Measurements from ENCODE around the gene MUCL3. TPM values are rescaled to one million over a fixed set of nuclear protein-coding genes. Genes with fewer than 3 reads are reported as not detected.

Gene MUCL3
- total and polyA plus RNA-seq, 12 donors: under 0.01 to 0.02 TPM; not detected in 10

GRCh38 chr6:30945281-30945680, 4.5 kb downstream of the MUCL3 start:
- no peak for DNase-seq
- H3K9me3 ChIP-seq (replicated peaks in 1 of 3): no peaks in the 10 kb centered on the region
- H3K36me3 ChIP-seq (replicated peaks in 1 of 2): no peaks in the 10 kb centered on the region
- peaks cover 7% of the 10 kb centered on the region for H3K27me3 ChIP-seq
- intact Hi-C loops (cut with DNase I): no loop called here
- WGBS, 4 donors: 71 to 88% (median 80%) methylated on average over 5 of the region's 5 CpGs
- TF ChIP-seq POLR2A (IDR thresholded peaks at IDR 0.05): no peak
- no peak for TF ChIP-seq CTCF (IDR thresholded peaks at IDR 0.05)
- peaks cover 0 to 4% of the 10 kb centered on the region in 2 donors for H3K4me1 ChIP-seq (replicated peaks in 1 of 2)
- H3K27ac ChIP-seq: no peak overlapping the region
- H3K4me3 ChIP-seq: no peak overlapping the region

- DNase-seq: no peak
- WGBS, 4 donors: 75 to 83% (median 80%) methylated on average over 4 of the region's 4 CpGs
- TF ChIP-seq CTCF (IDR thresholded peaks at IDR 0.05) (no peak), POLR2A (IDR thresholded peaks at IDR 0.05) (no peak)
- Histone ChIP-seq H3K27me3 (peaks cover 7% of the 10 kb centered on the region), H3K36me3 (replicated peaks in 1 of 2) (no peaks in the 10 kb centered on the region), H3K4me1 (replicated peaks in 1 of 2) (peaks cover 0 to 4% of the 10 kb centered on the region in 2 donors), H3K4me3 (no peak overlapping the region), H3K9me3 (replicated peaks in 1 of 3) (no peaks in the 10 kb centered on the region), H3K27ac (no peak overlapping the region)
- intact Hi-C loops (cut with DNase I): no loop called here
Measured at GRCh38 chr6:30947231-30947630, 6.5 kb downstream of the MUCL3 start.

- TF ChIP-seq CTCF (IDR thresholded peaks at IDR 0.05): no peak
- TF ChIP-seq POLR2A (IDR thresholded peaks at IDR 0.05): no peak
- intact Hi-C loops (cut with DNase I): no loop called here
- Histone ChIP-seq H3K36me3 (replicated peaks in 1 of 2) (no peaks in the 10 kb centered on the region), H3K4me3 (no peak overlapping the region), H3K4me1 (replicated peaks in 1 of 2) (no peaks in the 10 kb centered on the region), H3K27ac (no peak overlapping the region), H3K9me3 (replicated peaks in 1 of 3) (no peaks in the 10 kb centered on the region), H3K27me3 (no peaks in the 10 kb centered on the region)
- DNase-seq: no peak
- 91 to 95% (median 93%) methylated on average over 6 of the region's 6 CpGs for WGBS, 4 donors
Measured at GRCh38 chr6:30948811-30949210, 8.0 kb downstream of the MUCL3 start.

GRCh38 chr6:30951907-30952469, 11.2 kb downstream of the MUCL3 start:
- Histone ChIP-seq H3K4me1 (replicated peaks in 1 of 2) (no peaks in the 10 kb centered on the region), H3K4me3 (no peak overlapping the region), H3K36me3 (replicated peaks in 1 of 2) (no peaks in the 10 kb centered on the region), H3K27me3 (no peaks in the 10 kb centered on the region), H3K27ac (no peak overlapping the region), H3K9me3 (replicated peaks in 1 of 3) (no peaks in the 10 kb centered on the region)
- 75 to 89% (median 85%) methylated on average over 5 of the region's 5 CpGs for WGBS, 4 donors
- intact Hi-C loops (cut with DNase I): no loop called here
- no peak for DNase-seq
- TF ChIP-seq CTCF (IDR thresholded peaks at IDR 0.05): no peak
- no peak for TF ChIP-seq POLR2A (IDR thresholded peaks at IDR 0.05)
